Measurements from ENCODE around the gene GABARAP.
A peak's percentile ranks its signal among the peaks of the same experiment; 100 is the strongest.

Gene GABARAP

DNA sequence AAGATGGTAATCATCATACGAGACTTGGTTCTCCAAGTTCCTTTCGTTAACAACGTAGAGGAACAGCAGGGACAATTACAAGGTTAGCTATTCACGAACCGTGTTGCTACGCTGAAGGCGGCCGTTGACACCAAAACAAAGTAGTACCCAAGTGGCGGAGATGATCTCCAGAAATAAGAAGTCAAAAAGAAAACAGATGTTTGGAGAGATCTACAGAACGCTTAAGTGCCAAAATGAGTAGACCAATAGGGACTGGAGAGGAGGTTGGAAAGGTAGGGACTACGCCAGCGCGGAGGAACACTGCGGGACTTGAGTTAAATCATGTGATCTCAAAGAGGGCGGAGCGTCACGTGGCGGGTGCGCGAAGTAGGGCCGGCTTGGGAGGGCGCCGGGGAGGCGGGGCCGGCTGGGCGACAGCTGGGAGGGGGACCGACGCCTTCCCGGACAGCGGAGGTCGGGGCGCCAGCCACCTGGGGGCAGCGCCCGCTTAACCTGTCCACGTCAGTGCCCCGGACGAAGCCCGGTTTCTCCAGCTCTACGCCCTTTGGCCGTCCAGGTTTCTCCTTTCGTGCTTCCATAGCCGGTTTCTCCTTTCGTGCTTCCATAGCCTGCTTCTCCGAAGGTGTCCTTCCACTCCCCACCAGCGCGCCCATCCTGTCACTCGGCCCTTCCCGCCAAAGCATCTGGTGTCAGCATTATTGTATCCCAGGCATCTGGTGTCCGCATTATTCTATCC is 636 bp upstream of the GABARAP start:
- TF ChIP-seq, protein P1, sequence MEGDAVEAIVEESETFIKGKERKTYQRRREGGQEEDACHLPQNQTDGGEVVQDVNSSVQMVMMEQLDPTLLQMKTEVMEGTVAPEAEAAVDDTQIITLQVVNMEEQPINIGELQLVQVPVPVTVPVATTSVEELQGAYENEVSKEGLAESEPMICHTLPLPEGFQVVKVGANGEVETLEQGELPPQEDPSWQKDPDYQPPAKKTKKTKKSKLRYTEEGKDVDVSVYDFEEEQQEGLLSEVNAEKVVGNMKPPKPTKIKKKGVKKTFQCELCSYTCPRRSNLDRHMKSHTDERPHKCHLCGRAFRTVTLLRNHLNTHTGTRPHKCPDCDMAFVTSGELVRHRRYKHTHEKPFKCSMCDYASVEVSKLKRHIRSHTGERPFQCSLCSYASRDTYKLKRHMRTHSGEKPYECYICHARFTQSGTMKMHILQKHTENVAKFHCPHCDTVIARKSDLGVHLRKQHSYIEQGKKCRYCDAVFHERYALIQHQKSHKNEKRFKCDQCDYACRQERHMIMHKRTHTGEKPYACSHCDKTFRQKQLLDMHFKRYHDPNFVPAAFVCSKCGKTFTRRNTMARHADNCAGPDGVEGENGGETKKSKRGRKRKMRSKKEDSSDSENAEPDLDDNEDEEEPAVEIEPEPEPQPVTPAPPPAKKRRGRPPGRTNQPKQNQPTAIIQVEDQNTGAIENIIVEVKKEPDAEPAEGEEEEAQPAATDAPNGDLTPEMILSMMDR (conservative IDR thresholded peaks at IDR 0.05; ENCODE audit: low read depth) = no peak
- ChIA-PET CTCF (interaction anchor here (0.6 to 1.0 kb wide), 2 partner anchors 54 to 237 kb away, joined by 5 to 6 read pairs; no protein-coding TSS in a partner anchor), POLR2A (ENCODE audit: low non-redundant PET) (interaction anchor here (0.8 to 1.3 kb wide), 3 partner anchors 8 to 211 kb away, joined by 3 to 4 read pairs (median 3); no protein-coding TSS in a partner anchor)
- DNase-seq (ENCODE audit: low spot score) = peak; percentile 71
- H3K27ac ChIP-seq = peak overlapping the region; percentile 90

GRCh38 chr17:7241090-7241733 is 1.0 kb downstream of the GABARAP start:
- DNase-seq (ENCODE audit: low spot score) = no peak
- ChIA-PET POLR2A (ENCODE audit: low non-redundant PET) (interaction anchor here (0.7 to 1.3 kb wide), 3 partner anchors 9 to 100 kb away, joined by 3 to 6 read pairs (median 4); no protein-coding TSS in a partner anchor), CTCF (interaction anchor here (0.9 kb wide), 1 partner anchor 9 kb away, joined by 5 read pairs; no protein-coding TSS in a partner anchor)
- TF ChIP-seq, protein P1 (conservative IDR thresholded peaks at IDR 0.05; ENCODE audit: low read depth) = no peak
- peak overlapping the region; percentile 90 for H3K27ac ChIP-seq

- TF ChIP-seq, protein P1 (conservative IDR thresholded peaks at IDR 0.05; ENCODE audit: low read depth) = no peak
- no peak for DNase-seq (ENCODE audit: low spot score)
- POLR2A ChIA-PET (ENCODE audit: low non-redundant PET) = no interaction called here
- CTCF ChIA-PET = no interaction called here
- H3K27ac ChIP-seq = peak overlapping the region; percentile 90; the same call in 1 of the 2 replicates
These were observed 1.9 kb downstream of the GABARAP start for GRCh38 chr17:7240375-7240774.

- DNase-seq (ENCODE audit: low spot score) = peak; percentile 99
- POLR2A ChIA-PET (ENCODE audit: low non-redundant PET) = interaction anchor here (0.8 to 1.2 kb wide), 2 partner anchors 19 to 193 kb away, joined by 3 to 6 read pairs; partner anchors contain the start of gene ACADVL
- CTCF ChIA-PET = interaction anchor here (0.6 to 1.4 kb wide), 4 partner anchors 12 to 497 kb away, joined by 3 to 9 read pairs (median 4); partner anchors contain the start of genes CTDNEP1 and ELP5
- TF ChIP-seq, protein P1 (conservative IDR thresholded peaks at IDR 0.05; ENCODE audit: low read depth) = no peak
- H3K27ac ChIP-seq = peak within 1 kb of the TSS; percentile 95
These were observed 2.9 kb downstream of the GABARAP start, which contains the start of gene PHF23 for GRCh38 chr17:7239091-7240027. TSS of gene PHF23 (minus strand) at chr17:7239457. CDS start at chr17:7239279, 178 bp downstream.

GRCh38 chr17:7238420-7239090 is 3.7 kb downstream of the GABARAP start:
- peak; percentile 60 for DNase-seq (ENCODE audit: low spot score)
- CTCF ChIA-PET = interaction anchor here (0.6 to 1.4 kb wide), 5 partner anchors 13 to 351 kb away, joined by 3 to 9 read pairs (median 3); partner anchors contain the start of genes CTDNEP1 and ELP5
- peak overlapping the region; percentile 95 for H3K27ac ChIP-seq
- POLR2A ChIA-PET (ENCODE audit: low non-redundant PET) = interaction anchor here (1.2 kb wide), 1 partner anchor 18 kb away, joined by 6 read pairs; the partner anchor contains the start of gene ACADVL
- TF ChIP-seq, protein P1 (conservative IDR thresholded peaks at IDR 0.05; ENCODE audit: low read depth) = no peak

All from RWPE1 (cell line).